IMR-90 (cell line): ENCODE results near the gene PGA5. TPM values are rescaled to one million over a fixed set of nuclear protein-coding genes. Genes with fewer than 3 reads are reported as not detected.

ENCODE experiments used
- ATAC-seq: fragments of 200-7000 bp; cut with Tn5 transposase; 2 replicates; pipeline ENCODE4 v1.9.1; 2020; ENCODE audit warnings: low read depth, mild to moderate bottlenecking, moderate library complexity
- BruUV-seq: library from RNA; stranded (reverse); fragments of 400-500 nt; replicated peaks from 2 replicates; lab custom pipeline; 2021; lab: Mats Ljungman, UMichigan
- CTCF ChIA-PET: fragments of 300-600 bp; formaldehyde crosslinking; extraction: SDS; loops from one replicate; lab custom pipeline; 2021; ENCODE audit warnings: antibody characterized with exemption; lab: Yijun Ruan, JAX
- POLR2A ChIA-PET: fragments of 300-600 bp; sonication (Branson Sonifier 250); formaldehyde crosslinking; loops from one replicate; lab custom pipeline; 2022; ENCODE audit warnings: antibody characterized with exemption; ENCODE audit not compliant: unreplicated experiment; lab: Charles Lee
- DNase-seq: peaks from one replicate; pipeline ENCODE4 v3.0.0; 2013
- H2AFZ ChIP-seq: replicated peaks from 2 replicates; pipeline ENCODE3; 2013; ENCODE audit warnings: low read length, mild to moderate bottlenecking; ENCODE audit not compliant: poor library complexity
- H2AK5ac ChIP-seq: 2 replicates; pipeline ENCODE4 v1.6.1; 2013; ENCODE audit warnings: low read depth, low read length, inconsistent platforms
- H2AK9ac ChIP-seq: replicated peaks from 2 replicates; pipeline ENCODE3; 2013; ENCODE audit warnings: mild to moderate bottlenecking, low read depth, low read length, moderate library complexity; ENCODE audit not compliant: poor library complexity
- H2BK120ac ChIP-seq: 2 replicates; pipeline ENCODE4 v1.6.1; 2013; ENCODE audit warnings: low read depth, low read length, inconsistent platforms
- H2BK15ac ChIP-seq: 3 replicates; pipeline ENCODE4 v1.6.1; 2013; ENCODE audit warnings: low read depth, low read length, inconsistent platforms
- H2BK20ac ChIP-seq: 2 replicates; pipeline ENCODE4 v1.6.1; 2013; ENCODE audit warnings: low read depth, mild to moderate bottlenecking, inconsistent platforms, low read length, moderate library complexity
- H2BK5ac ChIP-seq: 2 replicates; pipeline ENCODE4 v1.6.1; 2013; ENCODE audit warnings: mild to moderate bottlenecking, low read depth, low read length, inconsistent platforms; ENCODE audit not compliant: poor library complexity, severe bottlenecking
- H3K14ac ChIP-seq: replicated peaks from 2 replicates; pipeline ENCODE4 v1.6.1; 2013; ENCODE audit warnings: low read depth, low read length, inconsistent platforms
- H3K18ac ChIP-seq: 2 replicates; pipeline ENCODE4 v1.6.1; 2013; ENCODE audit warnings: low read depth, low read length, control low read depth
- H3K23ac ChIP-seq: 2 replicates; pipeline ENCODE4 v1.6.1; 2013; ENCODE audit warnings: low read depth, low read length, inconsistent platforms
- H3K27ac ChIP-seq: 2 replicates; pipeline ENCODE4 v1.5.1; 2013; ENCODE audit warnings: mild to moderate bottlenecking, control low read depth, low read length; ENCODE audit not compliant: insufficient read depth
- H3K27me3 ChIP-seq: 2 replicates; pipeline ENCODE4 v1.6.1; 2013; ENCODE audit warnings: low read length; ENCODE audit not compliant: control insufficient read depth, insufficient read depth
- H3K36me3 ChIP-seq: 2 replicates; pipeline ENCODE4 v1.6.1; 2013; ENCODE audit warnings: low read length, mixed read lengths; ENCODE audit not compliant: control insufficient read depth, insufficient read depth
- H3K4ac ChIP-seq: 2 replicates; pipeline ENCODE4 v1.6.1; 2013; ENCODE audit warnings: low read depth, low read length, inconsistent platforms
- H3K4me1 ChIP-seq: 2 replicates; pipeline ENCODE4 v1.6.1; 2013; ENCODE audit warnings: low read length, mixed read lengths; ENCODE audit not compliant: control insufficient read depth, insufficient read depth
- H3K4me2 ChIP-seq: 2 replicates; pipeline ENCODE4 v1.6.1; 2013; ENCODE audit warnings: low read depth, mild to moderate bottlenecking, control low read depth, low read length, moderate library complexity
- H3K4me3 ChIP-seq: 2 replicates; pipeline ENCODE4 v1.5.1; 2013; ENCODE audit warnings: low read depth, mild to moderate bottlenecking, control low read depth, low read length, moderate library complexity; ENCODE audit not compliant: insufficient read depth
- H3K56ac ChIP-seq: 2 replicates; pipeline ENCODE4 v1.6.1; 2013; ENCODE audit warnings: low read length, inconsistent platforms; ENCODE audit not compliant: insufficient read depth; ENCODE audit errors: extremely low read depth
- H3K79me1 ChIP-seq, 2 experiments: 2 replicates each; pipeline ENCODE4 v1.6.1; 2013; ENCODE audit warnings: low read length in 2 of 2, inconsistent platforms in 1 of 2, low read depth in 1 of 2
- H3K9ac ChIP-seq: 2 replicates; pipeline ENCODE4 v1.6.1; 2013; ENCODE audit warnings: low read depth, low read length, control low read depth
- H3K9me1 ChIP-seq: 2 replicates; pipeline ENCODE4 v1.6.1; 2013; ENCODE audit warnings: low read length, inconsistent platforms; ENCODE audit not compliant: insufficient read depth
- H3K9me3 ChIP-seq: 2 replicates; pipeline ENCODE4 v1.6.1; 2013; ENCODE audit warnings: low read length; ENCODE audit not compliant: control insufficient read depth, insufficient read depth
- H4K20me1 ChIP-seq: 2 replicates; pipeline ENCODE4 v1.6.1; 2013; ENCODE audit warnings: low read length, inconsistent platforms; ENCODE audit not compliant: insufficient read depth
- H4K5ac ChIP-seq: 2 replicates; pipeline ENCODE4 v1.6.1; 2013; ENCODE audit warnings: mild to moderate bottlenecking, low read depth, low read length, control low read depth
- H4K8ac ChIP-seq, 2 experiments: 2 replicates each; pipeline ENCODE4 v1.6.1; 2013; ENCODE audit warnings: low read depth in 2 of 2, low read length in 2 of 2, control low read depth in 1 of 2, inconsistent platforms in 1 of 2
- H4K91ac ChIP-seq: 2 replicates; pipeline ENCODE4 v1.6.1; 2013; ENCODE audit warnings: low read depth, low read length, inconsistent platforms; ENCODE audit not compliant: insufficient read depth
- CHD1 ChIP-seq: IDR thresholded peaks from 2 replicates; pipeline ENCODE4 v1.6.1; 2012; ENCODE audit warnings: low read depth, low read length, improper control_type of control experiment
- FOS ChIP-seq: fragments of 150-350 bp; IDR thresholded peaks from 2 replicates; pipeline ENCODE4 v1.6.1; 2016; ENCODE audit warnings: low read depth, low read length
- MAZ ChIP-seq: IDR thresholded peaks from 2 replicates; pipeline ENCODE4 v1.6.1; 2012; ENCODE audit warnings: low read depth, mild to moderate bottlenecking, low read length, improper control_type of control experiment, moderate library complexity, borderline replicate concordance
- POLR2A ChIP-seq: IDR thresholded peaks from 2 replicates; pipeline ENCODE4 v1.6.1; 2012; ENCODE audit warnings: mild to moderate bottlenecking, low read depth, low read length
- RAD21 ChIP-seq: IDR thresholded peaks from 2 replicates; pipeline ENCODE4 v1.6.1; 2012; ENCODE audit warnings: low read length, improper control_type of control experiment
- SMC3 ChIP-seq: fragments of 150-350 bp; IDR thresholded peaks from 2 replicates; pipeline ENCODE4 v1.6.1; 2016; ENCODE audit warnings: low read depth, mild to moderate bottlenecking, antibody characterized with exemption, low read length, moderate library complexity
- WGBS, 2 experiments: methylation state at CpG; one replicate each; pipeline versions ENCODE4 v1.1.5 to v1.1.7; 2013; ENCODE audit warnings: missing lambda C conversion rate in 2 of 2; ENCODE audit not compliant: insufficient read length in 1 of 2; ENCODE audit errors: extremely low coverage in 2 of 2; 5-methylcytosine and 5-hydroxymethylcytosine counted together
- dilution Hi-C: fragments of 300-500 bp; cut with HindIII; formaldehyde crosslinking; loops from one replicate; pipeline ENCODE4 v1.14.3; 2018; ENCODE audit warnings: low sequenced_read_pairs; ENCODE audit not compliant: unreplicated experiment
- in situ Hi-C: fragments of 300-500 bp; cut with MboI; formaldehyde crosslinking; loops from 3 replicates; pipeline ENCODE4 v1.14.3; 2019; ENCODE audit warnings: low sequenced_read_pairs, inconsistent platforms, mixed read lengths
- intact Hi-C: fragments of 100-400 bp; cut with micrococcal nuclease; formaldehyde crosslinking; loops from 2 replicates; pipeline ENCODE4 v1.10.0; 2022
- polyA plus RNA-seq, 3 experiments: library from polyadenylated mRNA; depleted of rRNA; stranded (reverse); fragments of >200 nt; gene quantifications; 2 replicates each; pipeline ENCODE4 v1.2.3, GENCODE V29; 2012; ENCODE audit warnings: low replicate concordance in 1 of 3
- total RNA-seq: library from RNA; depleted of rRNA; stranded (reverse); fragments of >200 nt; gene quantifications from 2 replicates; pipeline ENCODE4 v1.2.3, GENCODE V29; 2012
- TF ChIP-seq, protein P1 (sequence below): fragments of 150-350 bp; IDR thresholded peaks from 2 replicates; pipeline ENCODE4 v1.6.1; 2016; ENCODE audit warnings: low read depth, mild to moderate bottlenecking, low read length, moderate library complexity, borderline replicate concordance

Gene PGA5
- total and polyA plus RNA-seq, 2 of the 4 experiments (the other 2 are of a cell fraction): not detected

DNA sequence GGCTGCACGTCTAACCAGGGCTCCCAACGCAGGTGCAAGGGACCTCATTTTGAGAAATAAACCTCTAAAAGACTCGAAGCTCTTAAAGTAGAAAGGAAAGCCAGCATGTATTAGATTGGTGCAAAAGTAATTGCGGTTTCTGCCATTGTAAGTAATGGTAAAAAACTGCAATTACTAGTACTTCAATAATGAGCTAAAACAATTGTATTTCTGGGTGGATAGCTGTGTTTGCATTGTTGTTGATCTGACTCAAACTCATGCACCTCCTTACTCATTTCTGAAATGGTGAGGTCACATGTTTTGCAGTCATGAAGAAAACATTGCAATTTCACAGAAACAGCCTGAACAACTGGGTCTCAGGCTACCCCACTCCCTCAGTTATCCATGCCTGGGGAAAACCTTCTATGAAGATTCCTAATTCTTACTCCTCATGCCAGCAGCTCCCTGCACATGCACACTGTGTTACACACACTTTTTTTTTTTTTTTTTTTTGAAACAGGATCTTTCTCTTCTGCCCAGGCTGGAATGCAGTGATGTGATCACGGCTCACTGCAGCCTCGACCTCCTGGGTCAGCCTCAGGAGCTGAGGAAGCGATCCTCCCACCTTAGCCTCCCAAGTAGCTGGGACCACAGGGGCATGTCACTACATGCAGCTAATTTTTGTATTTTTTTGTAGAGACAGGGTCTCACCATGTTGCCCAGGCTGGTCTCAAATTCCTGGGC lies 29.5 kb downstream of the PGA5 start (continued):
- no peak for TF ChIP-seq MAZ

DNA sequence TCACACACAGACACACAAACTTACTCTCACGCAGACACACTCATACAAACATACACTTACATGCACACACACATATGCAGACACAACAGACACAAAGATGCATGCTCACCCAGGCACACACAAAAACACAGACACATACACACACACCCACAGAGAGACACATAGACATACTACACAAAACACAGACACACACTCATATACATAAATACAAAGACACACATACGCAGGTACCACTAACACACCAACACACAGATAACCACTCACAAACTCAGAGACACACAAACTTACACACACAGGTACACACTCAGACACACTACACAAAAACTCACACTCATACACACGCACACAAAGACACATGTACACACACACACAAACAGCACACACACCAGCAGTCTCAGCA lies 31.8 kb downstream of the PGA5 start:
- Histone ChIP-seq H4K91ac (no peak overlapping the region), H3K9ac (no peak overlapping the region), H3K27me3 (no peaks in the 10 kb centered on the region; the same call in 1 of the 2 replicates), H4K5ac (no peak overlapping the region), H3K79me1 (no peaks in the 10 kb centered on the region), H3K9me1 (no peaks in the 10 kb centered on the region; the same call in 1 of the 2 replicates), H3K56ac (no peak overlapping the region), H3K36me3 (no peaks in the 10 kb centered on the region; the same call in 1 of the 2 replicates), H2BK20ac (no peak overlapping the region), H3K4me2 (no peak overlapping the region), H2AK5ac (no peak overlapping the region), H3K14ac (no peak overlapping the region), H3K4me3 (no peak overlapping the region), H3K9me3 (no peaks in the 10 kb centered on the region), H3K18ac (no peak overlapping the region), H3K27ac (no peak overlapping the region), H2BK5ac (peak overlapping the region; percentile 1), H2BK120ac (no peak overlapping the region), H3K4ac (no peak overlapping the region), H2AFZ (no peak overlapping the region), H2AK9ac (no peak overlapping the region), H3K4me1 (peaks cover 2% of the 10 kb centered on the region), H3K23ac (no peak overlapping the region), H4K20me1 (no peaks in the 10 kb centered on the region), H2BK15ac (no peak overlapping the region), H4K8ac (no peak overlapping the region)
- ATAC-seq (no peak), DNase-seq (no peak)
- in situ Hi-C loops: no loop called here
- no TSS peak for BruUV-seq
- ChIA-PET POLR2A (no interaction called here), CTCF (no interaction called here)
- intact Hi-C loops: no loop called here
- dilution Hi-C loops: no loop called here
- WGBS, 2 experiments: 100% methylated on average over 2 of the region's 3 CpGs; no CpG with 5 or more reads in 1 of the 2 experiments
- TF ChIP-seq, protein P1, sequence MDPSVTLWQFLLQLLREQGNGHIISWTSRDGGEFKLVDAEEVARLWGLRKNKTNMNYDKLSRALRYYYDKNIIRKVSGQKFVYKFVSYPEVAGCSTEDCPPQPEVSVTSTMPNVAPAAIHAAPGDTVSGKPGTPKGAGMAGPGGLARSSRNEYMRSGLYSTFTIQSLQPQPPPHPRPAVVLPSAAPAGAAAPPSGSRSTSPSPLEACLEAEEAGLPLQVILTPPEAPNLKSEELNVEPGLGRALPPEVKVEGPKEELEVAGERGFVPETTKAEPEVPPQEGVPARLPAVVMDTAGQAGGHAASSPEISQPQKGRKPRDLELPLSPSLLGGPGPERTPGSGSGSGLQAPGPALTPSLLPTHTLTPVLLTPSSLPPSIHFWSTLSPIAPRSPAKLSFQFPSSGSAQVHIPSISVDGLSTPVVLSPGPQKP: no peak
- TF ChIP-seq CHD1 (no peak), FOS (no peak), RAD21 (no peak), POLR2A (no peak), MAZ (no peak), SMC3 (no peak)
